Stimulated activated CD4-positive, alpha-beta T cell treated with anti-CD3 and anti-CD28 coated beads, Interleukin-15, amount 100 ng/mL, for 1 hour (primary cell): Measurements from ENCODE around the gene SERPINI1.
"Not testable (repeated sequence)": the region's sequence is repeated elsewhere in the genome, so short reads cannot be mapped to it uniquely, and the experiment has no call there.

Experiments
- DNase-seq, 2 donors: peaks; one replicate each; pipeline ENCODE4 v3.0.0-alpha.2; 2020; ENCODE audit warnings: low read depth in 1 of 2, low spot score in 1 of 2

Gene SERPINI1

DNA sequence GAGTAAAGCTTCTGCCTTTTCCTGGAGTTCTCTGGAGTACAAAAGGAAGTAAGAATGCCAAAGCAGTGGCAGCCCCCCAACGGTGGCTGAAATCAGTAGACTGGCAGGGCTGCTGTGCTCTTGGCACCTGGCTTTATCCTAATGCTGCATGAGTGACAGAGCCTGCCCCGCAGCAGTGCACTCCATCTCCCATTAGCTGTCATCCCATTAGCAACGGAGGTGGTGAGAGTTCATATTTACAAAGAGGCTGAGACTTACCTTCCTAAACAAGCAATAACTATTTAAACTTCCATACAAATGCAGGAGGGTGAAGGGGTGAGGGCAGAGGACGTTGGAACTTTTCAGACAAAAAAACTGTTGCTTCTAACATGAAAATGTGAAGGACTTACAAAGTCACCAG is 51.9 kb downstream of the SERPINI1 start:
- no peak for DNase-seq

DNA sequence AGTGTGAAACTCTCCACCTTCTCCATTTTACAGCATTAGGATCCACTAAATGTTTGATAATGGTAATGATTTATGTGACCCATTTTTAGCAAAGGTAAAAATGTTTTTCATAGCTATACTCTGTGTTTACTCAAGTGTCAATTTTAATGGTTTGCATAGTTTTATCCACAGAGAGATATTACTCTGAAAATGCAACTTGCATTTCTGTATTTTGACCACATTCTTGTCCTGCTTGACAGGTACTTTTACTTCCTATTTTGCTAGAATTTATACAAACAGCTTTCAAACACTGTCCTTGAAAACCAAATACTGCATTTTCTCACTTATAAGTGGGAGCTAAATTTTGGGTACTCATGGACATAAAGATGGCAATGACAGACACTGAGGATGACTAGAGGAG is 62.9 kb downstream of the SERPINI1 start:
- DNase-seq: no peak

DNA sequence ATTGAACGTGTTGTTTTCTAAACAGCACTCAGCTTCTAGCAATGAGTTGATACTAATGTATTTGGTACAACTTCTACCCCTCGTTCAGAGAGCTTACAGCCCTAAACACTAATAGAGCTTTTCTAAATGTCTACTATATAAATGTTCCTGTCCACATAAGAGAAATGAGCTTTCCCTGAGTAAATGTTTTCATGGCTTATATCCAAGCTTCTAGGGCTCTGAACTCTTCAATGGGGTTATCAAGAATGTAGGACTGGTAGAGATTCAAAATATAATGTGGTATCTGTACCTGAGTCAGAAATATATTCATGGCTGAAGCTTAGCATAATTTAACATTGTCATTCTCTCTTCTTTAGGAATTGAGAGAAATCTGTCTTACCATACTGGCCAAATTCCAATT is 73.4 kb downstream of the SERPINI1 start:
- DNase-seq: no peak

DNA sequence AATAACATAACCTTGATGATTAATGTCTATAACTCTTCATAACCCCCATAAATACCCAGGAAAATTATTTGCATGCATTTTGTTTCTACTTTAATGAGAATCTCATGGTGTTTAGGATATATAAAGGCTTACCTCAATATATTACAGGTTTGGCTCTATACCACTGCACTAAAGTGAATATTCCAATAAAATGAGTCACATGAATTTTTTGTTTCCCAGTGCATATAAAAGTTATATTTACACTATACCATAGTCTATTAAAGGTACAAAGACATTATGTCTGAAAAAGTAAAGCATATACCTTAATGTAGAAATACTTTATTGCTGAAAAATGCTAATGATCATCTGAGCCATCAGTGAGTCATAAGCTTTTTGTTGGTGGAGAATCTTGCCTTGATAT is 74.7 kb downstream of the SERPINI1 start:
- DNase-seq: no peak

DNA sequence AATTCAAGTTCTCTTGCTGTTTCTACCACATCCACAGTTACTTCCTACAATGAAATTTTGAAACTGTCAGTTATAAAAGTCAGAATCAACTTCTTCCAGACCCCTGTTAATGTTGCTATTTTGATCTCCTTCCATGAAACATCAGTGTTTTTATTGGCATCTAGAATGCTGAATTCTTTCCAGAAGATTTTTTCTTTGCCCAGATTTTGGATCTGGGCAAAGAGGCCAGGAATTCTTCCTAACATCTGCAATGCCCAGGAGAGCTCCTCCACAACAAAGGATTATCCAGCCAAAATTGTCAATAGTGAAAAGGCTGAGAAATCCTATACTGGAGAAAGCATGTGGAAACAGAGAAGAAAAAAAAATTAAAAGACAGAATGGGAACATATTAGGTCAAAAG is 75.5 kb downstream of the SERPINI1 start:
- DNase-seq: no peak

DNA sequence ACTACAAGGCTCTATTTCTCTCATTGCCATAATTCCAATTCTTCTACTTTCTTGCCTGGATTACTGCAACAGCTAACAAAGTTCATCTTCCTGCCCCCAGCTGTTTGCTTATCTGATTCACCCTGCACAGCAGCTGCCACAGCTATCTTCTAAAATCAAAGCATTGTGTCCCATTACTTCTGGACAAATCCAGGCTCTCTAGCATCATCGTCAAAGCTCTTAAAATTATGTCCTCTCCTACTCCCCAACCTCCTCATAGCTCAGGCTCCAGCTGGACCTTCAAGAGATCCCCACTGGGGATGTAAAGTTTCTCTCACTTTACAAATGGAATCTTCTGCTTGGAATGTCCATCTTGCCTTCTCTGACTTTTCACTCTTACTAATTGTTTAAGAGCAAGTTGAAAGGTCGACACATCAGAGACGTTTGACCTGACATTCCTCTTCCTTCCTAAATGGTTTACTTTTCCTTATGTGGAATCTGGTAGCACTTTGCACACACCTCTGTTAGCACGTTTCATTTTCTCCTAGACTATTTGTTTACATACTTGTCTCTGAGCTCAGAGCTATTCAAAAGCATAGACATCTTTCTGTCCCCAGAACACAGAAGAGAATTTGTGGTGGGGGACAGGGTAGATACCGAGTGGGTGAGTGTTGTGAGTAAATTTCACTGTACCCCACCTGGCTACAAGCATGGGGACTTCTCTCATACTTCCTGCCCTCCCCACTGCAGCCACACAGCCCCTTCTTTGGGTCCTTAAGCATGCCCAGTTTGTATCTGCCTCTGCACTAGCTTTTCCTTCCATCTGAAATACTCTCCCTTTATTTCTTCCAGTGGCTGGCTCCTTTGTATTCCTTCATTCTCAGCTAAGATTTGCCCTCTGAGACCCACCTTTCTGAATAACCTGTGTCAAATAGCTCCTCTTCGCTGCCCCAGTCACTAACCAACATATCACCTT is 77.9 kb downstream of the SERPINI1 start:
- no peak for DNase-seq

DNA sequence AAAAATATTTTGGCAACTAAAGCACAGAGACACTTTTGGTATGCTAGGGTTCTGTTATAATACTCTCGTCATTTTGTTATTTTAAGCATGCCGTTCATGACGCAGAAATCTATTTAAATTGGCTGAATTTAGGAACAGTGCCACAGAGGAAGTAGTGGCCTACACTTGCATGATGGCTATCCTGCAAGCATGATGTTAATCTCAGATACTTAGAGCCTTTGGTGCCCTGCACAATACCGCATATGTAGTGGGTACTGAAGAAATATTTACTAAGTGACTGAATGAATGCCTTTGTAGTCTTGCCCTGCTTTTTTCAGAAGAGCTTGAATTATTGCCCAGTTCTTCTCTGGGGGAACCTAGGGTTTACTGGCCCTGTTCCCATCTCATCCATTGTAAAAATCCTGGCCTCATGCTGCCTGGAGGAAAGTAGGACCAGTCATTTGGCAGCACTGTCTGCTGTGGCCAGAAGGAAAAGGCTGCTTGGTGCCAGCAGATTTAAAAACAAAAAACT is 79.0 kb downstream of the SERPINI1 start:
- no peak for DNase-seq

DNA sequence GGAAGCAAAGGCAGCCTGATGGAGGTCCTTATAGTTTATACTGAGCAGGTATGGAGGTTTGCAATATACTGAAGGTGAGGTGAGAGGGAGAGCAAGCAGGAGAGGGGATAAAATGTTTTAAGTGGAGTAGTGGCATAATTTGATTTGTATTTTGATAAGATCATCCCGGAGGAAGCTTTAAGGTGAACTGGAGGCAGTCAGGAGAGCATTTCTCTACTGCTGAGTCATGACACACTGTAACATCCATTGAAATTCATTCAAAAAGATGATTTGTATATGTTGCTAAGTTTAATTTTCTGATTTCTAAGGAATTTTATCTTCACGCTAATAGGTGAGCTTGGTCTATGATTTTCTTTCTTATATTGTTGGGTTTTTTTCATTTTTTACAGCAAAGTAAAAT is 81.4 kb downstream of the SERPINI1 start:
- DNase-seq: no peak

DNA sequence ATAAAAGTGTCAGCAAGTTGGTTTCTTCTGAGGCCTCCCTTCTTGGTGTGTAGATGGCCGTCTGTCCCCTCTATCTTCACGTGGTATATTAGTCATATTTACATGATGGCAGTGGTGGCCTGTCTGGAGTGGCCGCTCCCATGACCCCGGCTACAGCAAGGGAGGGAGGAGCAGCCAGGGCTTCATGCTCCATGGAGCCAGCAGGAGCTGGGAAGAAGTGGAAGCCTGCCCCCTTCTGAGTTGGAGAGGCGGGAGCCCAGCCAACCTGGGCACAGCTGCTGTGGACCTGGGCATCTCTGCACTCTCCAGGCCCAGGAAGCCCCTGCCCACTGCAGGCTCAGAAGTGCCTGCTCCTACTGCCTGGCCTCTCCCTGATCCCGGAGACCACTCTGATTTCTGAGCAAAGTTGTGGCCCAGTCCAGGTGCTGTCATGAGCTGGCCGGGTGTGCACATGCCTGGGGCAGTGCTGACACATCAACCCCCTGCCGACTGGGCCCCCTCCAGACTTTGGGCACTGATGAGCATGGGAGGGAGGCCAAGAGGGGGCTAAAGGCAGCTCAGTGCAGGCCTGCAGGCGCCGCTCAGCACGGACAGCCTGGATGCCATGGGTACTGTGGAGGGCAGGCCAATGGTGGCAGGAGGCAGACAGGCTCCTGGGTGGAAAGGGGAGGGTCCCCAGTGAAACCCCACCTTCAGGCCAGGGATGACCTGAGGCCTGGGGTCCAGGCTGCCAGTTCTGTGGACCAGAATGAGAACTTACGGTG is 84.8 kb downstream of the SERPINI1 start:
- DNase-seq: no peak

DNA sequence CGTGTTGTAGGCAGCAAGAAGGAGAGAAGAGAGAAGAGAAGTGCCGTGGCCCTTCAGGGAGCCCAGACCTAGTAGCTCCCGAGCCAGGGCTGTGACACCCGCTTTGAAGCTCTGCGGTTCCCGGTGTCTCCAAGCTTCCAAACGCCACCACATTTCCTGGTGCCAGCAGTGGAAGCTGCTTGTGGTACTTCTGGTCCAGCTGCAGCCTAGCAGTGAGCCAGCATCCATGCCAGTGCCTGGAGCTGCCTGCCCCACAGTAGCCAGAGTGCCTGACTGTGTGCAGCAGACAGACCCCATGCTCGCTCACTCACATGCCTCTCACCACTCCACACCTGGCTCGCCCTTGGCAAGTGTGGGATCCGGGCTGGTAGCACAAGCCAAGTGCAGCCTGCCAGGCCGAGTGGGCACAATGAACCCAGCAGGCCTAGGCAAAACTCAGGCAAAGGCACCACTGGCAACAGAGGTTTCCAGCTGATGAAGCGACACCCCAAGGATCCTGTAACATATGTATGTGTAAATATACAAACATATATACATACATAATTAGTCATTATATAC is 85.8 kb downstream of the SERPINI1 start:
- no peak for DNase-seq

DNA sequence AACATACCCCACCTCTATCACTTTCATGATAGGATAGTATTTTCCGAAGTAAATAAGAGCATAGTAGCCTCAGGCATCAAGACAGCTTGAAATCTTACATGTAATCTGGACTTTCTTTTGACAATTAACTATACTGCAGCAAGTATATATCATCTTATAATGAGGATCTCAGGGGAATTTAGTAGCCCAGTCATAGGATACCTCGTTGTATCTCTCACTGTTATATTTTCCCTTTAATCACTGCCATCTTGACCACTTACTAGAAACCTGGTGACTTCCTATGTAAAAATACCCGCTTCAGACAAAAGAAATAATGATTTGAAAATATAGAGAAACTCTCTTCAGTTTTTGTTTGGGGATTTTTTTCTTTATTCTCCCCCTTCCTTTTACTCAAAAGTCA is 88.2 kb downstream of the SERPINI1 start:
- DNase-seq: no peak

DNA sequence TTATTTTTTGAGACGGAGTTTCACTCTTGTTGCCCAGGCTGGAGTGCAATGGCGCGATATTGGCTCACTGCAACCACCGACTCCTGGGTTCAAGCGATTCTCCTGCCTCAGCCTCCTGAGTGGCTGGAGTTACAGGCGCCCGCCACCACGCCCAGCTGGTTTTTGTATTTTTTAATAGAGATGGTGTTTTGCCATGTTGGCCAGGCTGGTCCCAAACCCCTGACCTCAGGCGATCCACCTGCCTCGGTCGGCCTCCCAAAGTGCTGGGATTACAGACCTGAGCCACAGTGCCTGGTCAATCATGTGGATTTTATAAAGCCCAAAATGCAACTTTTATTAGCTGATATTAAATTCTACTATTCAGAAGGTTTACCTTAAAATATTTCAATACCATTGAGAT is 92.1 kb downstream of the SERPINI1 start:
- DNase-seq: not testable (repeated sequence)

DNA sequence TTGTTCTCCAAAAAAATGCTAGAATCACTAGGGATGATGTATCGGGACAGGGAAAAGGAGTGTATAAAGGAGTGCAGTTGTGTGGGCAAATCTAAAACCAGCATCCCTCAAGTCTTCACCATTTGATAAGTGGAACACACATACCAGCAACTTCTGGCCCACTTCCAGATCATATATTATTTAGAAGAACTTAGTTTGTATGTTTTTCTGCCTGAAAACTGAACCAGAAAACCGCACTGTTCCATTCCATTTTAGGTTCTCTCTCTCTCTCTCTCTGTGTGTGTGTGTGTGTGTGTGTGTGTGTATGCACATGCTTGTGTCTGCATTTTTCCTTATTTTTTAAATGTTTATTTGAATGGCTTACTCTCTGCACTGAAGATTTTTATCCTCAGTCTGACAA is 93.5 kb downstream of the SERPINI1 start:
- DNase-seq: no peak

DNA sequence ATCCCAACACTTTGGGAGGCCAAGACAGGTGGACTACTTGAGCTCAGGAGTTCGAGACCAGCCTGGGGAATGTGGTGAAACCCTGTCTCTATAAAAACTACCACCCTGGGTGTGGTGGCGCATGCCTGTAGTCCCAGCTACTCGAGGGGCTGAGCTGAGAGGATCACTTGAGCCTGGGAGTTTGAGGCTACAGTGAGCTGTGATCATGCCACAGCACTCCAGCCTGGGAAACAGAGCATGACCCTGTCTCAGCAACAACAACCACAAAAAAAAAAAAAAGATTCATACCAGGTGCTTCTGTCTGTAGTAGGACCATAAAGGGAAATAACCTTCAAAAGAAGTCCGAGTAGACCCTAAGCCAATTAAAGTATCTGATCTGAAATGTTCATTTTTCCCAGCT is 94.5 kb downstream of the SERPINI1 start:
- DNase-seq: no peak

DNA sequence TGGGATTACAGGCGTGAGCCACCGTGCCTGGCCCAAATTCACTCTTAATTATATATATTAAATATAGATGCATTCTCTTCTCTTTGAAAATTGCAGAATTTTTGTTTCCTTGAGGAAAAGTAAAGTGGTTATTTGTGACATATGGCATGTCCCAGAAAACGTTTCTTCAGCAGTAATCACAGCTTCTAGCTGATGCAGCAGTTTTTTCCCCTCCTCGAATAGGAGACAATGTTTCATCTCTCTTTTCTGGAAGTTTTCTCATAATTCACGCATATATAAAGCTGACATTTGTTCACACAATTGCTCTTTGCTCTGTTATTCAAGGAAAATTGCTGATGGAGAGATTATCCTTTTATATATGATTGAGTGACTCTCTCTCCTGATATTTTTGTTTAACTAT is 99.8 kb downstream of the SERPINI1 start:
- no peak for DNase-seq

DNA sequence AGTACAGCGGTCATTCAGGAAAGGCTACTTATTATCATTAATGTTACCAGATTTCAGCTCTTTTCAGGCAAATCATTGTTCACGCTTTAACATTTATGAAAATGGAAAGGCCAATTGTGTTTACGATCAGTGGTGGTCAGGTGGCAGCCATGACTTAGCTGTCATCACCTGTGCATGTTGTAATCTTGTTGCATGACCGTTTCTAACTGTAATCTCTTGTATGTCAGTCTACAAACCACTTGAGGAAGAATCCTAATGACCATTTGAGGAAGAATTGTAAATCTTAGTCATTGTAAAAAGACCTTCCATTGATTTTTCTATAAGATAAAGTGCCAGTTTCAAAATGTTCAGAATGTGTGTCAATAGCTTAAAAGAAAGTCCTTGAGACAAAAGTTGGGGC is 100.4 kb downstream of the SERPINI1 start:
- DNase-seq: no peak

DNA sequence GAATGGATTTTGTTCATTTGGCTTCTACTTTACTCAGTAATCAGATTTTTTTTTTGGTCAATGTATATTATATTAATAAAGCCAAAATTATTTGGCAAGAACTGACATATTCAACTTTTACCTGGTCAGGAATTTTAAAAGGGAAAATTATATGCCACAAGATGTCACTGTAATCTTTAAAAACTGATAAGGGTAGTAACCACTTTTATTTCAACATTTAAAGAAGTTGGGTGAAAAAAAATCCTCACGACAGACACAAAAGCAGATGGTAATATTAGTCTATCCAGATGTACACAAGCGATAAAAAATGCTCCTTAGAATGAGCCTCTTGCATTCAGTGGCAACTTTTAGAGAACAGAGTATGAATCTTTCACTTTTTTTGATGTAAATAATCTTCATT is 101.9 kb downstream of the SERPINI1 start:
- no peak for DNase-seq

DNA sequence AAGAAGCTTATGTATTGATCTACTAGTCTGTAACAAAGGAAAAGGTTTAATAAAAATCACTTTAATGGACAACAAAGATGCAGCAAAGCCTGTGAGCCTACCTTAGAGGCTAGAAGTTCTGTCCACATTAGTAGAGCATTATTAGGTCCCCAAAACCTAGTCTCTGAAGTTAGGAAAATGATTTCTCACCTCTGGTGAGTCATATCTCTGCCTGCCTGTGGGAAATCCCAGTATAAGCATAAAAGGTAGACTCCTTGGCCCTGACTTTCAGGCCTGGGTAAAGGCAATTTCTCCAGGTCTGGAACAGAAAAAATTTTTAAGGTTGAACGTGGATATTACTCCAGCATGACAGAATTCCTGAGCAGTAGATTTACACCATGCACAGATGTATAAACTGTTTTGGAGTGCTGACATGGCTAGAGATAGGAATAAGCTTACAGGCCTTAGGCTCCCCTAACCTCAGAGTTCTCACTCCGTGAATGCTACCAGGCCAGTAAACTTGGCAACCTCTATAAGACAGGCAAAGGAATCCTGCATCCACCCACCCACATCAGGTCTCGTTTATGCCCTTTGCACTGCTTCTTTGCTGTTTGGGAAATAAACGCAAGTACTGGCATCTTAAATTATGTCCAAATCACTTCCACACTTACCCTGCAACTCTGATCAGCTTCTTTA is 104.1 kb downstream of the SERPINI1 start:
- DNase-seq: no peak

DNA sequence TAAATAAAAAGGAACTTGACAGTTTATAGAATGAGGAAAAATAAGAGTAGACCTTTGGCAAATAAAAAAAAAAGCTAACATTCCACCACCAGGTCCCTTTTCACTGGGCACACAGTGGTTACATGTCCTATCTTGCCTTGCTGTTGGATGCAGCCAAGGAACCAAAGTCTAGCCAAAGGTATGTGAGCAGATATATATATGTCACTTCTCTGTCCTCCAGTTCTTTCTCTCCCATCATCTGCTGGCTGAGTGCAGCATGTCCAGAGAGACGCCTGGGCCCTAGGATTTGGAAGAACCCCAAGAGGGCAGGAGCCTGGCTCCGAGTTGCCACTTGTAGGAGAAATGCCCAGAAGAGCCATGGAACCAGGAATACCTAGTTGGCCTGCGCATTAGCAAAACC is 104.7 kb downstream of the SERPINI1 start:
- DNase-seq: no peak

DNA sequence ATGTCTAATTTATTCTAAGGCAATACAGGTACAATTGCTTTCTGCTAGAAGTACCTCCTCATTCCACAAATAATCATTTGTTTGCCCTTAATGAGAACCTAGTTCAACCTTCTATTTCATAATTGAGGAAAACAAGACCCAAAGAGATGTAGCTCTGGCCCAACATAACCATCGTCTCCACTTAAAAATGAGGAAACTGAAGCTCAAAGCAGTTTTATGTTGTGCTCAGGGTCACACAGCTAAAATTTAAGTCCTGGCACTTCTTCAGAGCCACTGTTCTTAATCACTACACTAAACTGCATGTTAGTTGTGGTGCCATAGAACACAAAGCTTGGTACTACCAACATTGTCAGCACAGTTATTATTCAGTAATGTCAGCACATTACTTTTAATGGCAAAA is 108.0 kb downstream of the SERPINI1 start:
- no peak for DNase-seq

DNA sequence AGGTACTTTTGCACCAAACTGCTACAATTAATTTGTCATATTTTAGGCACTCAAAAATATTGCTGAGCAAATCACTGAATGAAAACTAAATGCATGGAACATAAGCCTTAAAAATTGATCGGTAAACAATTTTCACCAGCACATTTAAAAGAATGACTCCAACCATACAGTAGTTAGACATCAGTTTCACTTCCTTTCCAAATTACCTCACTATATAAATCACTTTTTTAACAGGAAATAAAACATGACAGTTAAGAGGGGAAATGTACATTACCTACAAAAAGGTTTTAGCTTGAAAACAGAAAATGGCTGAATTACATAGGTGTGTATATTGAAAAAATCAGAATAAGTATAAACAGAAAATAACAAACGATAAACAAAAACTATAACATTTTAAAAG is 108.4 kb downstream of the SERPINI1 start:
- no peak for DNase-seq
